PC-3 (cell line): ENCODE data around the gene TMEM184A.
"Not testable (repeated sequence)": the region's sequence is repeated elsewhere in the genome, so short reads cannot be mapped to it uniquely, and the experiment has no call there.

Experiments used
- CTCF ChIP-seq: fragments of 300-600 bp; sonication (generic); conservative IDR thresholded peaks from 2 replicates; pipeline ENCODE4 v1.5.1; 2017; ENCODE audit warnings: antibody characterized with exemption, low read depth, mild to moderate bottlenecking, low read length
- EZH2 ChIP-seq: fragments of 300-600 bp; sonication (generic); IDR thresholded peaks from one replicate; pipeline ENCODE4 v1.6.1; 2017; ENCODE audit warnings: antibody characterized with exemption, mild to moderate bottlenecking, low read length; ENCODE audit not compliant: unreplicated experiment
- EZH2phosphoT487 ChIP-seq: fragments of 300-600 bp; sonication (generic); IDR thresholded peaks from 2 replicates; pipeline ENCODE4 v1.6.1; 2018; ENCODE audit warnings: mild to moderate bottlenecking, antibody characterized with exemption, low read length, borderline replicate concordance

- TF ChIP-seq CTCF, EZH2, EZH2phosphoT487: not testable (repeated sequence)
Measured at GRCh38 chr7:1519322-1519922, 36.6 kb downstream of the TMEM184A start.
